ENCODE measurements around the gene SREBF1.

GRCh38 chr17:17840751-17841591, 4.2 kb upstream of the SREBF1 start:
- TF ChIP-seq CTCF (IDR thresholded peaks at IDR 0.05): no peak
- TF ChIP-seq POLR2AphosphoS5 (IDR thresholded peaks at IDR 0.05; ENCODE audit: low read depth, low read length): no peak
- no peak for TF ChIP-seq SIN3A (IDR thresholded peaks at IDR 0.05; ENCODE audit: borderline replicate concordance, insufficient read depth, low read depth, low read length)
- TF ChIP-seq TCF7L2 (IDR thresholded peaks at IDR 0.05; ENCODE audit: low read depth, low read length): no peak
